HG03521 (cell line): ENCODE measurements around the gene NAT14.

Experiments used
- ATAC-seq: cut with Tn5 transposase; IDR thresholded peaks from one replicate; pipeline ENCODE4 v1.9.1; 2021; ENCODE audit warnings: mild to moderate bottlenecking, moderate library complexity; ENCODE audit not compliant: unreplicated experiment

Gene NAT14

DNA sequence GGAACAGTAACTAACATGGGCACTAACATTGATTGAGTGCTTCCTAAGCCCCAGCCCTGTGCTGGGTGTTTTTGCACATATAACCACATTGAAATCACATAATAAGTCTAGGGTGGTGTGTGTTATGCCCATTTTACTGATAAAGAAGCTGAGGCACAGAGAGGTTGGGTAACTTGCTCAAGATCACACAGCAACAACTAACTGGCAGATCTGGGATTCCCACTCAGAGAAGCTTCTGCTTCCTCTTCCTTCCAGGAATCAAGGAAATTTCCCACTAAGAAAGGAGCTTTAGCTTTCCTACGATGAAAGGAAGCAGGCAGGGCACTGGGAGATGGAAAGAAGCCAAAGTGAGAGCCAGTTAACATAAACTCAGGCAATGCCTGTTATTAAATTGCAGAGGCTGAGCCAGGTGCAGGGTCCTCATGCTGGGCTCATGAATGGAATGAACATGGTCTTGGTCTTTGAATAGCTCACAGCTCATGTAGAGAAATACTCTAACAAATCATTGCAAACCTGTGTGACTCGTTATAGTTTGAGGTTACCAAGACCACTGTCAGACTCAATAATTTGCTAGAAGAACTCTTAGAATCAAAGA, 13.4 kb downstream of the NAT14 start:
- ATAC-seq: no peak

GRCh38 chr19:55500368-55500952, 15.5 kb downstream of the NAT14 start:
- no peak for ATAC-seq

DNA sequence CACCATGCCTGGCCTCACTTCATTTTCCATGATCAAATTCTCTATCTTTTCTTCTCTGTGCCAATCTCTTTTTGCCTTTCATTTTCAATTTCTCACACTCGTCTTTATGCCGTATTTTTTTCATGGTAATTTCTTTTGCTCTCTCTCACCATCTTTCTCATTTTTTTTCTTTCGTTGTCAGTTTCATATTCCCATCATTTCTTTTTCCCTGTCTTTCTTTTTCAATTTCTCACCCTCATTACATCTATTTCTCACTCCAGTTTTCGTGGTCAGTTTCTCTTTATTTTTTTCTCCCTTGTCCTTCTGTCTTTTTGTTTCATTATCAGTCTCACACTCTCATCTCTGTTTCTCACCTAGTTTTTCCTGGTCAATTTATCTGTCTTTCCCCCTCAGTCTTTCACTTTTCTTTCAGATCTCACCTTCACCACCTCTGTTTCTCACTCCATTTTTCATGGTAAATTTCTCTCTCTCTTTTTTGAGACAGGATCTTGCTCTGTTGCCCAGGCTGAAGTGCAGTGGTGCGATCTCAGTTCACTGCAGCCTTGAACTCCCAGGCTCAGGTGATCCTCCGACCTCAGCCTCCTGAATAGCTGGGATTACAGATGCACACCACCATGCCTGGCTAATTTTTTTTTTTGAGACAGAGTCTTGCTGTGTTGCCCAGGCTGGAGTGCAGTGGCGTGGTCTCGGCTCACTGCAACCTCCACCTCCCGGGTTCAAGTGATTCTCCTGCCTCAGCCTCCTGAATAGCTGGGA, 17.4 kb downstream of the NAT14 start:
- no peak for ATAC-seq

DNA sequence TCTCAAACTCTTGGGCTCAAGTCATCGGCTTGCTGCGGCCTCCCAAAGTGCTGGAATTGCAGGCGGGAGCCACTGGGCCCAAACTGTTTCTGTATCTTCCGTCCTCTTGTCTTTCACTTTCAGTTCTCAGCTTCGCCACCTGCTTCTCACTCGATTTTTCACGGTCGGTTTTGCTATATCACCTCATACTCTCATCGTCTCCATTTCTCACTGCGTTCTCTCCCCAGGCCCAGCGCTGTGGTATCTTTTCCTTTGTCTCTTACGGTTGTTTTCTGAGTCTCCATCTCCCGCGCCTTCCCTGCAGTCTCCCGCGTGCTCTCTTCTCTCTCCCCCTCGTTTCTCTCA, 18.1 kb downstream of the NAT14 start:
- ATAC-seq: no peak

- ATAC-seq: peak; percentile 89
Observed at GRCh38 chr19:55503502-55504251, 18.7 kb downstream of the NAT14 start.

- ATAC-seq: no peak
Observed at GRCh38 chr19:55504252-55504603, 19.2 kb downstream of the NAT14 start.

DNA sequence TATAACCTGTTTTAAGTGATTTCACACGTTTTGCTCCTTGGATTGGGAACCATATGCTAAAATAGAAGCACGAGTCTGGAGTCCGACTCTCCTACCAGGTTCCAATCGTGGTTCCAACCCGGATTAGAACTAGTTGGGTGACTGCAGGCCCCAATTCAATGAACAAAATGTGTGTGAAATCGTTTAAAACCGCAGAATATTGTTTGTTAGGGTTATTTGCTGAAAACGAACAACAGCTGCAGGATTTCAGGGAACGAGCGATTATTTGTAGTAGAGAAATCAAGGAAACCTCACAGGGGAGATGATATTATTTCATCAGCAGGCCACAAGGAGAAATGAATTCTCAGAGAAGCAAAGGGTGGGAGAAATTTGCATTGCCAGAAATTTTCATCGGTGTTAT, 20.0 kb downstream of the NAT14 start:
- ATAC-seq: no peak

DNA sequence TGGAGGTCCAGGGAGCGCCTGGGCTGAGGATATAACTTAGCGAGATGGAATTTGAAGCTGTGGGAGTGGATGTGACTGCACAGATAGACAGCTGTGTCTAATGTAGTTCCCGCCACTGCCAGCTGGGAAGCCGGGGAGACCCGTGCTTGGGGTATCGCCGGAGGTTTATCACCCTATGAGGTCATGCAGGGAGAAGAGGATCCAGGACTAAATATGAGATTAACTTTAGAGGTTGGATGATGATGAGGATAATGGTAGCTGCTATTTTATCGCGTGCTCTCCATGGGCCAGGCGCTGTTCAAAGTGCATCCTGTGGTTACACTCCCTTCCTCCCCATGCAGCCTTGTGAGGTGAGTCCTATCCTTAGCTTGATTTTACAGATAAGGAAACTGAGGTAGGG, 23.1 kb downstream of the NAT14 start:
- ATAC-seq: no peak

GRCh38 chr19:55516878-55517620, 32.1 kb downstream of the NAT14 start:
- ATAC-seq: peak; percentile 98

DNA sequence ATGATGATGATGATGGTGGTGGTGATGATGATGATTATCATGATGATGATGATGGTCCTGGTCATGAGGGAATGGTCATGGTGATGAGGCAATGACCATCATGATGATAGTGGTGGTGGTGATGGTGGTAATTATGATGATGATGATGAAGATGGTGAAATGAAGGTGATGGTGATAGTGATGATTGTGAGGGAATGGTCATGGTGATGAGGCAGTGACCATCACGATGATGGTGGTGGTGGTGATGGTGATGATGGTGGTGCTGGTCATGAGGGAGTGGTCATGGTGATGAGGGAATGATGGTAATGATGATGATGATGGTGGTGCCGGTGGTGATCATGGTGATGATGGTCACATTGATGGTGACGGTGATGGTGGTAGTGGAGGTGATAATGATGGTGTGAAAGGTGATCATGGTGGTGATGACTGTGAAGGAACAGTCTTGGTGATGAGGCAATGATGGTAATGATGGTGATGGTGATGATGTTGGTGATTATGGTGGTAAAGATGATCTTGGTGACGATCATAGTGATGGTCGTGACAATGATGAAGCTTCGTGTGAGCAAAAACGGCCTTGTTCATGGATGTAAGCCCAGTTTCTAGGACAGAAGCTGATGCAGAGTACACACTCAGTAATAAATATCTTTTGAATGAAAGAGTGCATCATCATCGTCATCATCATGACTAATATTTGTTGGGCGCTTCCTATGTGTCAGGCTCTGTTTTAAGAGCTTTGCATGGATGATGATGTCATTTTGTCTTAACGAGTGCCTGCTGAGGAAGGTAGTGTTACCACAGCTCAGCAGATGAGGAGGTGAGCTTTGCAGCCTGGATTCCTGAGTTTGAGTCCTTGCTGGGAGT, 34.7 kb downstream of the NAT14 start:
- no peak for ATAC-seq

- no peak for ATAC-seq
Observed at GRCh38 chr19:55520691-55521292, 35.8 kb downstream of the NAT14 start.

GRCh38 chr19:55525289-55526101, 40.5 kb downstream of the NAT14 start:
- ATAC-seq: no peak

GRCh38 chr19:55526216-55527196, 41.5 kb downstream of the NAT14 start:
- ATAC-seq: no peak

DNA sequence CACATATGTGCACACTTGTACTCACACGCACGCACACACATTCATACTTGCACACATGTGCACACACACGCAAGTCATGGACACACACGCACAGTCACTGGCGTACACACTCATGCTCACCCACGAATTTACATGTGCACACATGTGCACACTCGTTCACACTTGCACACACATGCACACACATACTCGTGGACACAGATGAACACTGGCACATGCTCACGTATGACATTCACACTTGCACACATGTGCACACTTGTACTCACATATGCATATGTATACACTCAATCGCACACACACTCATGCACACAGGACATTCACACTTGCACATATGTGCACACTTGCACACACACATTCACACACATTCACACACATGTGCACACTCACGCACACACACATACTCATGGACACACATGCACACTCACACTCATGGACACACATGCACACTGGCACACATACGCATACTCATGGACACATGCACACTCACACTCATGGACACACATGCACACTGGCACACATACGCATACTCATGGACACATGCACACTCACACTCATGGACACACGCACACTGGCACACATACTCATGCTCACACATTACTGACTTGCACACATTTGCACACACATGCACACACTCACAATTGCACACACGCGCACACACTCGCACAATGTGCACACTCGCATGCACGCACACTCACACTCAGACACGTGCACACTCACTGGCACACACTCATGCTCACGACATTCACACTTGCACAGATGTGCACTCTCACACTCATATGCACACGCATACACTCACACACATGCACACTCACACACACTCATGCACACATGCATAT, 42.4 kb downstream of the NAT14 start:
- no peak for ATAC-seq

DNA sequence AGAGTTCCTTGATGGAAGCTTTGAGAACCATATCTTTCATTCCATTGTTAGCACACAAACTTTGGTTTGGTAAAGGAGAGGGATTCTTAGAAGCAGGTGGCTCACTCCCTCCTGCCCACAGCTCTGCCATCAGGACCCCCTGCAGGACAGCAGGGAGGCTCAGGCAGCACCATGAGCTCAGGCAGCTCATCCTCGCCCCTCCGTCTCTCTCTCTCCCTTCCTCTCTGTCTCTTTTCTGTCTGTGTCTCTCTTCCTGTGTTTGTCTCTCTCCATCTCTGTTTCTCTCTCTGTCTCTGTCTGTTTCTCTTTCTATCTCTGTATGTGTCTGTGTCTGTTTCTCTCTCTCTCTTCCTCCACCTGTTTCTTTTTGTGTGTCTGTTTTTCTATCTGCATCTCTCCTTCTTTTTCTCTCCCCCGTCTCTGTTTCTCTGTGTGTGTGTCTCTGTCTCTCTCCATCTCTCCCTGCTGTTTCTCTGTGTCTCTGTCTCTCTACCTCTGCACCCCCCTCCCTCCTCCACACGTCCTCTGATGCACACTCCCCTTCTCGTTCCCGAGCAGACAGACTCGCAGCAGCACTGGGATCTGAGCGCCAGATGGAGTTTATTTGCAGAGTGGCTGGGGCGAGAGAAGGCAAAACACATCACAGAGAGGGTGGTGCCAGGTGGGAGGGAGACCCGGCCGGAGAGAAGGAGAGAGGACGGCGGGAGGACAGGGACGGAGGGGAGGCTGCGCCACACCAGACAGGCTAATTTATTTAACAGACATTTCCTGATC, 43.2 kb downstream of the NAT14 start:
- no peak for ATAC-seq

DNA sequence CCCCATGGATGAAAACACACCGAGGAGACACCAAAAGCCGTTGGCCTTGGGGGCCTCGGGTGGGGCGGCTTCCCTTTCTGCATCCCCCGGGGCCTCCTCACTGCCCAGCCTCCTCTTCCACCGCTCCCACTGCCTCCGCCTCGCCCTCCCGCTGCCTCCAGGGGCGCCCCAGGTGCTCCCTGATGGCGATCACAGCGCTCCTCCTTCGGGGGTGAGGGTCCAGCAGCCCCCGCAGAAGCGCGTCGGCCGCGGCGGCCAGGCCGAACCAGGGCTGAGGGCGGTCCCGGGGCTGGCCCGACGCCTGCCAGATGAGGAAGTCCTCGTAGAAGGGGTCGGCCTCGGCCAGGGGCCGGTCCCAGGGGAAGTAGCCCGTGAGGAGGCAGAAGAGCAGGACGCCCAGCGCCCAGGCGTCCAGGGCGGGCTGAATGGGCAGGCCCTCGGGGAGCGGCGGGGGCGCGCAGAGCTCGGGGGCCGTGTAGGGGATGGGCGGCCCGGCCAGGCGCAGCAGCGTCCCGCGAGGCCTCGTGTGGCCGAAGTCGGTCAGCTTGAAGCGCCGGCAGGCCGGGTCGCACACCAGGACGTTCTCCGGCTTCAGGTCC, 44.7 kb downstream of the NAT14 start:
- no peak for ATAC-seq
